IPS DF 19.7 (cell line): ENCODE measurements around the gene SCARB1.

Source experiments
- DNase-seq: peaks from one replicate; pipeline ENCODE4 v3.0.0-alpha.2; 2013; ENCODE audit warnings: low read depth, low spot score

SCARB1 gene

GRCh38 chr12:124732275-124733075 lies 131.2 kb downstream of the SCARB1 start:
- no peak for DNase-seq

- no peak for DNase-seq
Observed at GRCh38 chr12:124731869-124732268, 131.8 kb downstream of the SCARB1 start.

GRCh38 chr12:124730455-124730932 lies 133.2 kb downstream of the SCARB1 start:
- DNase-seq, result no peak

GRCh38 chr12:124727922-124728321 lies 135.7 kb downstream of the SCARB1 start:
- DNase-seq, result no peak

GRCh38 chr12:124727264-124727800 lies 136.3 kb downstream of the SCARB1 start:
- DNase-seq, result no peak
